ENCODE data around the gene ZNF497. TPM values are rescaled to one million over a fixed set of nuclear protein-coding genes. Genes with fewer than 3 reads are reported as not detected.
A peak's percentile ranks its signal among the peaks of the same experiment; 100 is the strongest.

The ZNF497 gene
- total RNA-seq, 2 experiments from 2014 or later: 1.5 to 1.7 TPM

GRCh38 chr19:58361900-58362271, 665 bp downstream of the ZNF497 start:
- no peaks in the 10 kb centered on the region for H3K27me3 Mint-ChIP-seq
- H3K9me3 Mint-ChIP-seq: no peaks in the 10 kb centered on the region
- peak overlapping the region; percentile 94 for H3K27ac Mint-ChIP-seq
- H3K4me1 Mint-ChIP-seq: peaks cover 14% of the 10 kb centered on the region
- H3K36me3 Mint-ChIP-seq: no peaks in the 10 kb centered on the region
- H3K4me3 Mint-ChIP-seq: peak overlapping the region; percentile 87
- DNase-seq: peak; percentile 65

DNA sequence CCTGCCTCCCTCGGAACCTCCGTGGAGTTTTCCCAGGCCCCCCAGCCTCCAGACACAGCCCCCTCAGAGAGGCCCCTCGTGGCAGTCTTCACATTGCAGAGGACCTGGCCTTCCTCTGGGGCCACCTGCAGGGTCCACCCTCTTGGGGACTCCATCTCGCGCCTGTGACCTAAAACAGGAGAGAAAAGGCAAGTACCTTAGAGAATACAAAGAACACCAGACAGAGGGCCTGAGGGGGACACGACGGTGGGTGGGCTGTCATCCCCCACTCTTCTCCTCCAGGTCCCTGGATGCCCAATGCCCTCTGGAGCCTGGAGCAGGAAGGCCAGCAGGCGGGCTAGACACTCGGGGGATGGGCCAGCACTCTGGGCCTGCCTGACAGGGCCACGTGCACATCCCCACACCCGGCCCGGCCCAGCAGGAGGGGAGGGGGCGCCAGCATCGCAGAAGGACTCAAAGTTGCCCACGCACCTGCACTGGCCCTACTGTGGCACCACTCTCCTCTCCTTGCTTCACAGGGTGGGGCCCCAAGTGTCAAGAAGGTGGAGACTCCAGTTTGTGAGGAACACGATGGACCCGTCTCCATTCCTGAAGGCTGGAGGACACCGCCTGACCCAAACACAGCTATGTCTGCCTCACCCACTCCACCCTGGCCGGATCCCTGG, 4.9 kb downstream of the ZNF497 start:
- no peak overlapping the region for H3K27ac Mint-ChIP-seq
- H3K36me3 Mint-ChIP-seq: no peaks in the 10 kb centered on the region
- no peak overlapping the region for H3K4me3 Mint-ChIP-seq
- no peak for DNase-seq
- no peaks in the 10 kb centered on the region for H3K9me3 Mint-ChIP-seq
- no peaks in the 10 kb centered on the region for H3K27me3 Mint-ChIP-seq
- H3K4me1 Mint-ChIP-seq: peaks cover 20% of the 10 kb centered on the region

DNA sequence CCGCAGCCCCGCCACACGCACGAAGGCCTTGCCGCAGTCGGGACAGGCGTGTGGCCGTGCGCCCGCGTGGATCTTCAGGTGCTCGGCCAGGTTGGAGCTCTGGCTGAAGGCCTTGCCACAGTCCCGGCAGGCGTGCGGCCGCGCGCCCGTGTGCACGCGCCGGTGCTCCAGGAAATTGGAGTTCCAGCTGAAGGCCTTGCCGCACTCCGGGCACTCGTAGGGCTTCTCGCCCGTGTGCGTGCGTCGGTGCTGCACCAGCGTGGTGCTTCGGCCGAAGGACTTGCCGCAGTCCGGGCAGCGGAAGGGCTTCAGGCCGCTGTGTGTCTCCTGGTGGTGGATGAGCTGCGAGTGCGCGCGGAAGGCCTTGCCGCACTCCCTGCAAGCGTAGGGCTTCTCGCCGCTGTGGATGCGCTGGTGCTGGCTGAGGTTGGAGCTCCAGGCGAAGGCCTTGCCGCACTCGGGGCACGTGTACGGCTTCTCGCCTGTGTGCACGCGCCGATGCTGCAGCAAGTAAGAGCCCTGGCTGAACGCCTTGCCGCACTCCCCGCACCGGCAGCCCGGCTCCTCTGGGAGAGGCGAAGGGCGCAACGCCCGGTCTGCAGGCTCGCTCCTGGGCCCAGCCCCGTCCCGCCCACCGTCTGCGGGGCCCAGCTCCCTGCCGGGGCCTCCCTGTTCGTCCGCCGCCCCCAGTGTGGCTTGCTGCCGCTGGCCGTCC, 5.6 kb downstream of the ZNF497 start:
- no peak overlapping the region for H3K27ac Mint-ChIP-seq
- no peaks in the 10 kb centered on the region for H3K9me3 Mint-ChIP-seq
- peaks cover 19% of the 10 kb centered on the region for H3K4me1 Mint-ChIP-seq
- H3K36me3 Mint-ChIP-seq: peaks cover 5% of the 10 kb centered on the region
- H3K27me3 Mint-ChIP-seq: no peaks in the 10 kb centered on the region
- DNase-seq: no peak
- peak overlapping the region; percentile 37 for H3K4me3 Mint-ChIP-seq

- Mint-ChIP-seq H3K4me1 (peaks cover 13% of the 10 kb centered on the region), H3K4me3 (peak overlapping the region; percentile 37), H3K27me3 (no peaks in the 10 kb centered on the region), H3K27ac (peak overlapping the region; percentile 16), H3K9me3 (no peaks in the 10 kb centered on the region), H3K36me3 (peaks cover 12% of the 10 kb centered on the region)
- peak; percentile 66 for DNase-seq
These were observed 6.4 kb downstream of the ZNF497 start for GRCh38 chr19:58355908-58356765.

- no peaks in the 10 kb centered on the region for H3K27me3 Mint-ChIP-seq
- H3K4me3 Mint-ChIP-seq: no peak overlapping the region
- H3K36me3 Mint-ChIP-seq: peaks cover 18% of the 10 kb centered on the region
- H3K9me3 Mint-ChIP-seq: no peaks in the 10 kb centered on the region
- peak overlapping the region; percentile 16 for H3K27ac Mint-ChIP-seq
- peaks cover 12% of the 10 kb centered on the region for H3K4me1 Mint-ChIP-seq
- no peak for DNase-seq
These were observed 7.2 kb downstream of the ZNF497 start for GRCh38 chr19:58355215-58355796.

DNA sequence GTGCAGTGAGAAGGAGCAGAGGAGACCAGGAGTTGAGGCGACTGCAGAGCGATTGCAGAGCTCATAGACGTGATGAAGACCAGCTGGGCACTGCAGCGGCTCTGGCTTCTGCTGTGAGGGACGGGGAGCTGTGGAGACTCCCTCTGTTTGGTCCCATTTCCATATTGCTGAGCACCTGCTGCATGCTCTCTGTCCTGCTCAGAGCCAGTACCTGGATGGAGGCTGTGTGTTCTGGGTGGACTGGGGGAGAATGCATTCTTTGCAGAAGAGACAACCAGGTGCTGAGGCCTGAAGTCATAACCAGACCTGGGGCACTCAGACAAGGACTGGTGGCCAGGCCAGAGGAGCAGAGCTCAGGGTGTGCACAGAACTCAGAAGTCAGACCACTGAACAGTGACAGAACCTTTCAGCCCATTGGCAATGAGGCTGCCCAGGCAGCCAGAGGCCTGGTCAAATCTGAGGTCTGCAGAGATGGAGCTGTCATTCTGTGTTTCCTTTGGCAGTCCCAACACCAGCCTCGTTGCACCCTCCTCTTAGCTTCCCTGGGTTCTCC, 8.0 kb downstream of the ZNF497 start:
- no peak for DNase-seq
- no peaks in the 10 kb centered on the region for H3K9me3 Mint-ChIP-seq
- no peaks in the 10 kb centered on the region for H3K27me3 Mint-ChIP-seq
- H3K4me1 Mint-ChIP-seq: peaks cover 14% of the 10 kb centered on the region
- H3K4me3 Mint-ChIP-seq: no peak overlapping the region
- H3K27ac Mint-ChIP-seq: no peak overlapping the region
- peaks cover 20% of the 10 kb centered on the region for H3K36me3 Mint-ChIP-seq

GRCh38 chr19:58353717-58354477, 8.7 kb downstream of the ZNF497 start:
- Mint-ChIP-seq H3K36me3 (peaks cover 24% of the 10 kb centered on the region), H3K27me3 (no peaks in the 10 kb centered on the region), H3K9me3 (no peaks in the 10 kb centered on the region), H3K4me3 (no peak overlapping the region), H3K4me1 (peaks cover 21% of the 10 kb centered on the region), H3K27ac (no peak overlapping the region)
- DNase-seq: no peak

- no peaks in the 10 kb centered on the region for H3K9me3 Mint-ChIP-seq
- DNase-seq: no peak
- H3K27ac Mint-ChIP-seq: no peak within 1 kb of the TSS
- no peaks in the 10 kb centered on the region for H3K27me3 Mint-ChIP-seq
- H3K4me3 Mint-ChIP-seq: no peak within 1 kb of the TSS
- H3K4me1 Mint-ChIP-seq: peaks cover 24% of the 10 kb centered on the region
- peaks cover 24% of the 10 kb centered on the region for H3K36me3 Mint-ChIP-seq
These were observed 9.5 kb downstream of the ZNF497 start, which contains the start of gene A1BG for GRCh38 chr19:58352760-58353671. TSS of gene A1BG (minus strand) at chr19:58353492. CDS start at chr19:58353437, 55 bp downstream.

GRCh38 chr19:58351990-58352755, 10.4 kb downstream of the ZNF497 start:
- no peak overlapping the region for H3K27ac Mint-ChIP-seq

DNA sequence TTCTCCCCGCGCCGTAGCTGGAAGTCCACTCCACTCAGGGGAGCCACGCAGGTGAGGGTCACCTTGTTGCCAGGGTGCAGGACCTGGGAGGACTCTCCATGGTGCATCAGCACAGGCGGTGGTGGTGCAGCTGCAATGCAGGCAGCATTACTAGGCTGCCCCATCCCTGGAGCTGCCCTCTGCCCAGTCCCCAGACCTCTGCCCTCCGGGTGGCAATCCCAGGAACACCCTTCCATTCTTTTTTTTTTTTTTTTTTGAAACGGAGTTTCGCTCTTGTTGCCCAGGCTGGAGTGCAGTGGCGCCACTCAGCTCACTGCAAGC, 11.0 kb downstream of the ZNF497 start:
- H3K36me3 Mint-ChIP-seq: peaks cover 24% of the 10 kb centered on the region
- no peaks in the 10 kb centered on the region for H3K27me3 Mint-ChIP-seq
- H3K4me3 Mint-ChIP-seq: no peak overlapping the region
- H3K4me1 Mint-ChIP-seq: peaks cover 25% of the 10 kb centered on the region
- no peak overlapping the region for H3K27ac Mint-ChIP-seq
- no peaks in the 10 kb centered on the region for H3K9me3 Mint-ChIP-seq
- DNase-seq: no peak

More at GRCh38 chr19:58351990-58352755, 10.4 kb downstream of the ZNF497 start:
- Mint-ChIP-seq H3K27me3 (no peaks in the 10 kb centered on the region), H3K4me1 (peaks cover 22% of the 10 kb centered on the region), H3K4me3 (no peak overlapping the region), H3K36me3 (peaks cover 24% of the 10 kb centered on the region), H3K9me3 (no peaks in the 10 kb centered on the region)
- DNase-seq: no peak

- Mint-ChIP-seq H3K4me3 (no peak overlapping the region), H3K27ac (no peak overlapping the region), H3K36me3 (peaks cover 24% of the 10 kb centered on the region), H3K27me3 (no peaks in the 10 kb centered on the region), H3K9me3 (no peaks in the 10 kb centered on the region), H3K4me1 (peaks cover 27% of the 10 kb centered on the region)
- no peak for DNase-seq
These were observed 11.5 kb downstream of the ZNF497 start for GRCh38 chr19:58350871-58351557.

- no peak overlapping the region for H3K27ac Mint-ChIP-seq
- H3K27me3 Mint-ChIP-seq: no peaks in the 10 kb centered on the region
- no peaks in the 10 kb centered on the region for H3K9me3 Mint-ChIP-seq
- H3K36me3 Mint-ChIP-seq: peaks cover 28% of the 10 kb centered on the region
- peaks cover 29% of the 10 kb centered on the region for H3K4me1 Mint-ChIP-seq
- no peak for DNase-seq
- peak overlapping the region; percentile 45 for H3K4me3 Mint-ChIP-seq
These were observed 12.3 kb downstream of the ZNF497 start for GRCh38 chr19:58350001-58350861.
